ENCODE measurements around the gene ZFP1.

The ZFP1 gene

DNA sequence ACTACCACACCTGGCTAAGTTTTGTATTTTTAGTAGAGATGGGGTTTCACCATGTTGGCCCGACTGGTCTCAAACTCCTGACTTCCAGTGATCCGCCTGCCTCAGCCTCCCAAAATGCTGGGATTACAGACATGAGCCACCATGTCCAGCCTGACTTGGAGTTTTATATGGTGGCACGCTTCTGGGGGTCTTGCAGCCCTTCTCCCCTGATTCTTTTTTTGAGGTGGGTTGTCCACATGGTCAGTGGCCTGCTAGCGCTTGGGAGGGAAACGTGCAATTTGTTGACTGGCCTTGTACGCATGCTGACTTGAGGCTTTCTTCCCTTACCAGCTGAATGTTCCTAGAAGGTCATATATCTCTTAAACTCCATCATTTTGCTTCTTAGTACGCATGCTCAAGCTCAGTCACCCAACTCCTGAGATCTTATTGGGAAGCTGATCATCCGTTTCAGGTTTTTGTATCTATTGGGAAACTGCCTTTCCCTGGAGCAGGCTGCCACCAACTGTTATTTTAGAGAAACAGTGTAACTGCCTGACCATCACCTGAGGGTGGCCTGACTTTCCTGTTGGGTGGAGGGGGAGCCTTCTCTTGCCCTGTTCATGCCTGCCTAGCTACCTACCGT is 18.1 kb upstream of the ZFP1 start:
- Histone ChIP-seq H3K9me2 (replicated peaks; ENCODE audit: insufficient read depth, low read length) (no peaks in the 10 kb centered on the region), H3K9ac (ENCODE audit: low read length) (no peak overlapping the region), H2AFZ (ENCODE audit: low read length) (no peak overlapping the region), H3K36me3 (replicated peaks; ENCODE audit: insufficient read depth, low read length) (no peaks in the 10 kb centered on the region), H3K4me2 (ENCODE audit: low read depth, low read length) (no peak overlapping the region), H3K27me3 (replicated peaks; ENCODE audit: insufficient read depth, low read length) (no peaks in the 10 kb centered on the region), H3F3A (ENCODE audit: insufficient read depth, low read length) (no peaks in the 10 kb centered on the region), H3K27ac (ENCODE audit: low read length) (no peak overlapping the region), H3K79me2 (ENCODE audit: low read length) (no peaks in the 10 kb centered on the region), H3K4me3 (ENCODE audit: low read length) (no peak overlapping the region), H3K4me1 (ENCODE audit: low read length) (no peaks in the 10 kb centered on the region), H4K20me1 (ENCODE audit: insufficient read depth, low read length) (no peaks in the 10 kb centered on the region), H3K9me3 (replicated peaks; ENCODE audit: insufficient read depth, low read length) (no peaks in the 10 kb centered on the region)
- TF ChIP-seq EZH2 (optimal IDR thresholded peaks at IDR 0.05; ENCODE audit: low read depth, low read length) (no peak), EZH2phosphoT487 (IDR thresholded peaks at IDR 0.05; ENCODE audit: low read length) (no peak)
- TF ChIP-seq, protein P1, sequence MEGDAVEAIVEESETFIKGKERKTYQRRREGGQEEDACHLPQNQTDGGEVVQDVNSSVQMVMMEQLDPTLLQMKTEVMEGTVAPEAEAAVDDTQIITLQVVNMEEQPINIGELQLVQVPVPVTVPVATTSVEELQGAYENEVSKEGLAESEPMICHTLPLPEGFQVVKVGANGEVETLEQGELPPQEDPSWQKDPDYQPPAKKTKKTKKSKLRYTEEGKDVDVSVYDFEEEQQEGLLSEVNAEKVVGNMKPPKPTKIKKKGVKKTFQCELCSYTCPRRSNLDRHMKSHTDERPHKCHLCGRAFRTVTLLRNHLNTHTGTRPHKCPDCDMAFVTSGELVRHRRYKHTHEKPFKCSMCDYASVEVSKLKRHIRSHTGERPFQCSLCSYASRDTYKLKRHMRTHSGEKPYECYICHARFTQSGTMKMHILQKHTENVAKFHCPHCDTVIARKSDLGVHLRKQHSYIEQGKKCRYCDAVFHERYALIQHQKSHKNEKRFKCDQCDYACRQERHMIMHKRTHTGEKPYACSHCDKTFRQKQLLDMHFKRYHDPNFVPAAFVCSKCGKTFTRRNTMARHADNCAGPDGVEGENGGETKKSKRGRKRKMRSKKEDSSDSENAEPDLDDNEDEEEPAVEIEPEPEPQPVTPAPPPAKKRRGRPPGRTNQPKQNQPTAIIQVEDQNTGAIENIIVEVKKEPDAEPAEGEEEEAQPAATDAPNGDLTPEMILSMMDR (IDR thresholded peaks at IDR 0.05; ENCODE audit: low read length), result no peak
- DNase-seq, result no peak

DNA sequence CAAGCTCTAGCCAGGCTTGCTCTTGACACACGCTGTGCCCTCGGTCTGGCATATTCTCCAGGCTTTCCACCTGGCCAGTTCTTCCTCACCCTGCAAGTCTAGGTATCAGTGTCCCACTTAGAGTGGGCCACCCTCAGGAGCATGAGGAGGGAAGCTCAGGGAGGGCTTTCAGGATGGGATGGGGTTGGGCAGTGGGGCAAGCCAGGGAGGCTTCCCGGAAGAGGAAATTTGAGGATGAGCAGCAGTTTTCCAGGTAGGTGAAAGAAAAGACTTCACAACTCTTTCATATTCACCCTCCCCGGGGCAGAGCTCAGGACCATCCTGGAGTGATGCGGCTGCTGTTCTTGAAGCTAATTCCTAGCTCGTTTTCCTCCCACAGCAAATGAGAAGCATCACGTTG is 17.2 kb upstream of the ZFP1 start:
- Histone ChIP-seq H3K9me2 (replicated peaks; ENCODE audit: insufficient read depth, low read length) (no peaks in the 10 kb centered on the region), H2AFZ (ENCODE audit: low read length) (no peak overlapping the region), H3F3A (ENCODE audit: insufficient read depth, low read length) (no peaks in the 10 kb centered on the region), H3K4me1 (ENCODE audit: low read length) (no peaks in the 10 kb centered on the region), H3K9me3 (replicated peaks; ENCODE audit: insufficient read depth, low read length) (no peaks in the 10 kb centered on the region), H3K27ac (ENCODE audit: low read length) (no peak overlapping the region), H3K36me3 (replicated peaks; ENCODE audit: insufficient read depth, low read length) (no peaks in the 10 kb centered on the region), H3K4me2 (ENCODE audit: low read depth, low read length) (no peak overlapping the region), H3K27me3 (replicated peaks; ENCODE audit: insufficient read depth, low read length) (no peaks in the 10 kb centered on the region), H4K20me1 (ENCODE audit: insufficient read depth, low read length) (no peaks in the 10 kb centered on the region), H3K79me2 (ENCODE audit: low read length) (no peaks in the 10 kb centered on the region), H3K9ac (ENCODE audit: low read length) (no peak overlapping the region), H3K4me3 (ENCODE audit: low read length) (no peak overlapping the region)
- no peak for DNase-seq
- no peak for TF ChIP-seq EZH2 (optimal IDR thresholded peaks at IDR 0.05; ENCODE audit: low read depth, low read length)
- TF ChIP-seq EZH2phosphoT487 (IDR thresholded peaks at IDR 0.05; ENCODE audit: low read length), result no peak
- TF ChIP-seq, protein P1 (IDR thresholded peaks at IDR 0.05; ENCODE audit: low read length), result no peak

DNA sequence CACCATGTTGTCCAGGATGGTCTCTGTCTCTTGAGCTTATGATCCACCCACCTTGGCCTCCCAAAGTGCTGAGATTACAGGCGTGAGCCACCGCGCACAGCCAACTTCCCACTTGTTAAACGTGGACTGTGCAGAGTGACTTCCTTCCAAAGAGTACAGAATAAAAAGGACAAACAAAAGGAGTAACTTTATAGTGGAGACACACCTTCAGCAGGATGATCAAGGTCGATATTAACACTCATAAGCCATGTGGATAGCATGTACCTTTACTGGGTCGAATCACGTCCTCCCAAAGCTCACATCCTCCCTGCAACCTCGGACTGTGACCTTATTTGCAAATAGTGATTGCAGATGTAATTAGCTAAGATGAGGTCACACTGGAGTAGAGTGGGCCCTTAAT is 10.1 kb upstream of the ZFP1 start:
- Histone ChIP-seq H2AFZ (ENCODE audit: low read length) (no peak overlapping the region), H3K79me2 (ENCODE audit: low read length) (no peaks in the 10 kb centered on the region), H3K36me3 (replicated peaks; ENCODE audit: insufficient read depth, low read length) (no peaks in the 10 kb centered on the region), H3K4me2 (ENCODE audit: low read depth, low read length) (no peak overlapping the region), H3K4me1 (ENCODE audit: low read length) (no peaks in the 10 kb centered on the region), H4K20me1 (ENCODE audit: insufficient read depth, low read length) (no peaks in the 10 kb centered on the region), H3K9me2 (replicated peaks; ENCODE audit: insufficient read depth, low read length) (no peaks in the 10 kb centered on the region), H3K27me3 (replicated peaks; ENCODE audit: insufficient read depth, low read length) (no peaks in the 10 kb centered on the region), H3K27ac (ENCODE audit: low read length) (no peak overlapping the region), H3K9me3 (replicated peaks; ENCODE audit: insufficient read depth, low read length) (no peaks in the 10 kb centered on the region), H3F3A (ENCODE audit: insufficient read depth, low read length) (no peaks in the 10 kb centered on the region), H3K4me3 (ENCODE audit: low read length) (no peak overlapping the region), H3K9ac (ENCODE audit: low read length) (no peak overlapping the region)
- no peak for DNase-seq
- TF ChIP-seq, protein P1 (IDR thresholded peaks at IDR 0.05; ENCODE audit: low read length), result no peak
- TF ChIP-seq EZH2 (optimal IDR thresholded peaks at IDR 0.05; ENCODE audit: low read depth, low read length), result no peak
- no peak for TF ChIP-seq EZH2phosphoT487 (IDR thresholded peaks at IDR 0.05; ENCODE audit: low read length)

All from MM.1S (cell line).